Measurements from ENCODE around the gene RBCK1. TPM values are rescaled to one million over a fixed set of nuclear protein-coding genes. Genes with fewer than 3 reads are reported as not detected.

Gene RBCK1
- total and polyA plus RNA-seq, 9 of the 15 experiments (the other 6 are each of a cell fraction or from before 2014, with no cell fraction given), result 5.9 to 59.3 (median 26.5) TPM

- TF ChIP-seq SMC3 (conservative IDR thresholded peaks at IDR 0.05; ENCODE audit: insufficient read depth, low read depth, low read length), result no peak
- TF ChIP-seq CCAR2 (IDR thresholded peaks at IDR 0.05; ENCODE audit: low read depth, low read length), result no peak
- no peak for TF ChIP-seq NKRF (IDR thresholded peaks at IDR 0.05; ENCODE audit: borderline replicate concordance)
- no peak for TF ChIP-seq PYGO2 (tag; IDR thresholded peaks at IDR 0.05)
- TF ChIP-seq XRCC3 (IDR thresholded peaks at IDR 0.05), result no peak
- no peak for TF ChIP-seq MED1 (CRISPR knock-in tag; IDR thresholded peaks at IDR 0.05; ENCODE audit: borderline replicate concordance)
- no peak for TF ChIP-seq ZNF785 (CRISPR knock-in tag; IDR thresholded peaks at IDR 0.05)
- no peak for TF ChIP-seq POLR3G (IDR thresholded peaks at IDR 0.05; ENCODE audit: extremely low read depth, insufficient read length, insufficient replicate concordance)
- no peak for TF ChIP-seq KLF16 (IDR thresholded peaks at IDR 0.05)
- no peak for TF ChIP-seq NR2C2 (CRISPR knock-in tag; IDR thresholded peaks at IDR 0.05)
- TF ChIP-seq NR2C2 (tag; IDR thresholded peaks at IDR 0.05), result 0 out of 2 replicates have a peak, but pooled peaks have one; percentile 13
- peak; percentile 71 for TF ChIP-seq CXXC5 (CRISPR knock-in tag; IDR thresholded peaks at IDR 0.05)
- no peak for TF ChIP-seq ZFX (CRISPR knock-in tag; IDR thresholded peaks at IDR 0.05)
- no peak for TF ChIP-seq TARDBP (IDR thresholded peaks at IDR 0.05)
- TF ChIP-seq MTF1 (CRISPR knock-in tag; IDR thresholded peaks at IDR 0.05; ENCODE audit: borderline replicate concordance), result no peak
- TF ChIP-seq NFXL1 (CRISPR knock-in tag; IDR thresholded peaks at IDR 0.05), result no peak
- TF ChIP-seq MCM7 (IDR thresholded peaks at IDR 0.05), result no peak
- no peak for TF ChIP-seq SP2 (IDR thresholded peaks at IDR 0.05; ENCODE audit: extremely low read depth, low read depth, low read length, poor library complexity, severe bottlenecking)
- TF ChIP-seq SMARCC2 (IDR thresholded peaks at IDR 0.05; ENCODE audit: low read depth), result no peak; the same call in 1 of the 2 replicates
- TF ChIP-seq SRSF9 (IDR thresholded peaks at IDR 0.05; ENCODE audit: borderline replicate concordance, low read depth, low read length), result no peak
- no peak for TF ChIP-seq USF2 (CRISPR knock-in tag; IDR thresholded peaks at IDR 0.05)
- TF ChIP-seq NEUROD1 (IDR thresholded peaks at IDR 0.05; ENCODE audit: borderline replicate concordance, low read depth, low read length, partially characterized antibody), result peak; percentile 79
- TF ChIP-seq HIVEP1 (CRISPR knock-in tag; IDR thresholded peaks at IDR 0.05), result no peak
- TF ChIP-seq CREB5 (CRISPR knock-in tag; IDR thresholded peaks at IDR 0.05), result no peak
- no peak for TF ChIP-seq NR2F6 (CRISPR knock-in tag; IDR thresholded peaks at IDR 0.05)
- peak; percentile 67 for TF ChIP-seq MYC (IDR thresholded peaks at IDR 0.05; ENCODE audit: low read depth, low read length)
- no peak for TF ChIP-seq MYC (CRISPR knock-in tag; IDR thresholded peaks at IDR 0.05; ENCODE audit: borderline replicate concordance, low read depth)
- no peak for TF ChIP-seq SUPT5H (IDR thresholded peaks at IDR 0.05)
Observed at GRCh38 chr20:401682-402495, 6.2 kb upstream of the RBCK1 start (continued).
